ENCODE data around the gene NEK4. TPM values are rescaled to one million over a fixed set of nuclear protein-coding genes. Genes with fewer than 3 reads are reported as not detected.

The NEK4 gene
- total RNA-seq, 1 experiment from 2014 or later: 36.2 TPM

GRCh38 chr3:52743152-52743551 is 27.6 kb downstream of the NEK4 start:
- no peak for TF ChIP-seq ELF1 (IDR thresholded peaks at IDR 0.05; ENCODE audit: borderline replicate concordance, low read depth)
- TF ChIP-seq CBX3 (IDR thresholded peaks at IDR 0.05; ENCODE audit: low read depth): no peak
- no peak for TF ChIP-seq EZH2phosphoT487 (IDR thresholded peaks at IDR 0.05; ENCODE audit: borderline replicate concordance)
- TF ChIP-seq POLR2A (IDR thresholded peaks at IDR 0.05; ENCODE audit: borderline replicate concordance, extremely low read depth, insufficient read depth, insufficient read length): no peak
- no peak for TF ChIP-seq ATF3 (IDR thresholded peaks at IDR 0.05)
- TF ChIP-seq POLR2AphosphoS5 (IDR thresholded peaks at IDR 0.05; ENCODE audit: low read depth, low read length): no peak
- no peak for TF ChIP-seq RAD21 (IDR thresholded peaks at IDR 0.05; ENCODE audit: low read depth)
- no peak for TF ChIP-seq MAX (IDR thresholded peaks at IDR 0.05)
- no peak for TF ChIP-seq ZBTB33 (IDR thresholded peaks at IDR 0.05; ENCODE audit: extremely low read depth, insufficient replicate concordance, low read length)
- TF ChIP-seq ZFX (IDR thresholded peaks at IDR 0.05): no peak
- TF ChIP-seq SIN3A (IDR thresholded peaks at IDR 0.05; ENCODE audit: low read depth): no peak
- Histone ChIP-seq H3K27me3 (ENCODE audit: insufficient read depth, low read length) (no peaks in the 10 kb centered on the region), H3K36me3 (ENCODE audit: control insufficient read depth in 1 of 2, insufficient read depth in 2 of 2, low read length in 2 of 2) (peaks cover 38 to 39% of the 10 kb centered on the region in 2 experiments), H3K4me1 (ENCODE audit: control insufficient read depth in 1 of 2, insufficient read depth in 2 of 2, low read length in 2 of 2) (no peaks in the 10 kb centered on the region), H3K27ac (ENCODE audit: low read depth, low read length) (no peak overlapping the region), H3K9ac (ENCODE audit: low read length) (no peak overlapping the region), H2AFZ (ENCODE audit: low read depth, low read length, poor library complexity, severe bottlenecking) (no peak overlapping the region), H3K79me2 (ENCODE audit: insufficient read depth, low read length) (no peaks in the 10 kb centered on the region), H3K9me2 (ENCODE audit: insufficient read depth) (no peaks in the 10 kb centered on the region), H3K4me3 (replicated peaks in 1 of 2; ENCODE audit: low read depth in 1 of 2, low read length in 2 of 2) (no peak overlapping the region), H3K9me3 (ENCODE audit: control insufficient read depth in 1 of 2, insufficient read depth in 1 of 2, low read depth in 1 of 2, low read length in 2 of 2) (no peaks in the 10 kb centered on the region), H3K4me2 (ENCODE audit: low read length) (no peak overlapping the region), H4K20me1 (ENCODE audit: insufficient read depth) (no peaks in the 10 kb centered on the region; the same call in 1 of the 2 replicates)
- RAD21 ChIA-PET (ENCODE audit: low non-redundant PET in 1 of 2, low total read pairs in 2 of 2, uncharacterized antibody in 2 of 2, unreplicated experiment in 2 of 2): no interaction called here
- ATAC-seq: no peak
- CTCF ChIA-PET: interaction anchor here (0.7 kb wide), 1 partner anchor 76 kb away, joined by 3 read pairs; no protein-coding TSS in a partner anchor
- no TSS peak for BruUV-seq (replicated peaks)
- intact Hi-C loops (cut with micrococcal nuclease): loop anchor here (2.0 to 5.0 kb wide), 4 partner anchors 78 to 314 kb away; no protein-coding TSS in a partner anchor
- DNase-seq (ENCODE audit: low read depth, low spot score): no peak
- POLR2A ChIA-PET: no interaction called here
